Stomach (tissue), 9 donors: ENCODE data around the gene THSD7A. TPM values are rescaled to one million over a fixed set of nuclear protein-coding genes. Genes with fewer than 3 reads are reported as not detected.
A peak's percentile ranks its signal among the peaks of the same experiment; 100 is the strongest.

Source experiments
- DNase-seq, 2 donors: peaks; one replicate each; pipeline versions ENCODE4 v3.0.0 to v3.0.0-alpha.2; 2013 to 2019
- H3K27ac ChIP-seq, 5 donors: fragments of 200-600 bp in 4 of 5; sonication (generic) in 4 of 5; one replicate each; pipeline ENCODE4 v1.5.1; 2013 to 2019; ENCODE audit warnings: mild to moderate bottlenecking in 1 of 5, moderate library complexity in 1 of 5
- H3K27me3 ChIP-seq, 3 donors: fragments of 200-600 bp; sonication (generic); one replicate each; pipeline ENCODE4 v1.5.1; 2017 to 2019; ENCODE audit warnings: mixed run types in 1 of 3
- H3K36me3 ChIP-seq, 4 donors: fragments of 200-600 bp; sonication (generic); 1 replicate in 3 of 4; 2 replicates in 1 of 4; pipeline ENCODE4 v1.5.1; 2016 to 2019
- H3K4me1 ChIP-seq, 4 donors: fragments of 200-600 bp; sonication (generic); one replicate each; pipeline ENCODE4 v1.5.1; 2016 to 2019
- H3K4me3 ChIP-seq, 4 donors: fragments of 200-600 bp; sonication (generic) in 3 of 4; one replicate each; pipeline ENCODE4 v1.5.1; 2016 to 2019; ENCODE audit warnings: mild to moderate bottlenecking in 1 of 4
- H3K9me3 ChIP-seq, 4 donors: fragments of 200-600 bp; sonication (generic); one replicate each; pipeline ENCODE4 v1.5.1; 2016 to 2019
- CTCF ChIP-seq, 7 experiments: fragments of 450-650 bp in 4 of 7; fragments of 200-600 bp in 3 of 7; sonication (generic) in 3 of 7; IDR thresholded peaks; one replicate each; pipeline ENCODE4 v1.5.1; 2016 to 2019; ENCODE audit warnings: antibody characterized with exemption in 7 of 7, control low read depth in 2 of 7, mild to moderate bottlenecking in 1 of 7
- EP300 ChIP-seq: sonication (generic); formaldehyde crosslinking; IDR thresholded peaks from one replicate; pipeline ENCODE4 v1.6.1; 2017; ENCODE audit warnings: antibody characterized with exemption
- POLR2A ChIP-seq, 4 donors: fragments of 450-650 bp; IDR thresholded peaks; one replicate each; pipeline ENCODE4 v1.6.1; 2016; ENCODE audit warnings: antibody characterized with exemption in 4 of 4, control low read depth in 2 of 4, mild to moderate bottlenecking in 1 of 4, moderate library complexity in 1 of 4
- POLR2AphosphoS5 ChIP-seq, 3 donors: sonication (generic); formaldehyde crosslinking; IDR thresholded peaks; one replicate each; pipeline ENCODE4 v1.6.1; 2016; ENCODE audit warnings: antibody characterized with exemption in 3 of 3
- WGBS, 5 donors: extraction: QIAGEN DNeasy Blood & Tissue Kit in 3 of 5; methylation state at CpG; one replicate each; pipeline versions ENCODE4 v1.1.5 to v1.1.7; 2013 to 2018; 5-methylcytosine and 5-hydroxymethylcytosine counted together
- intact Hi-C: fragments of 100-400 bp; cut with DNase I; formaldehyde crosslinking; loops from one replicate; pipeline ENCODE4 v1.15.1; 2023; ENCODE audit warnings: low total_unique reads
- polyA plus RNA-seq, 3 donors: library from polyadenylated mRNA; stranded (reverse); fragments of 200-250 nt; gene quantifications; one replicate each; pipeline ENCODE4 v1.2.3, GENCODE V29; 2013
- total RNA-seq, 5 donors: library from RNA; depleted of rRNA; stranded (reverse); fragments of >200 nt; gene quantifications; one replicate each; pipeline versions ENCODE4 v1.1.0 to v1.2.3, GENCODE V29; 2014 to 2016
- donor health status: healthy with polysubstance abuse.
- donor health status: Bipolar disorder and iron deficiency.
- donor health status: healthy.

THSD7A gene
- total and polyA plus RNA-seq, 8 donors = 0.06 to 13.2 (median 0.46) TPM; not detected in 1

- 19 to 31% (median 26%) methylated on average over 3 of the region's 3 CpGs for WGBS, 5 donors
- H3K9me3 ChIP-seq = no peaks in the 10 kb centered on the region
- TF ChIP-seq POLR2A (IDR thresholded peaks at IDR 0.05) (no peak), CTCF (IDR thresholded peaks at IDR 0.05) (no peak), POLR2AphosphoS5 (IDR thresholded peaks at IDR 0.05) (no peak), EP300 (no peak)
- intact Hi-C loops = no loop called here
- H3K4me3 ChIP-seq = no peak overlapping the region
- H3K4me1 ChIP-seq = peaks cover 0 to 10% (median 5%) of the 10 kb centered on the region in 4 donors
- no peaks in the 10 kb centered on the region for H3K27me3 ChIP-seq
- H3K27ac ChIP-seq = peak overlapping the region in 1 of 5 donors; percentile 22
- no peaks in the 10 kb centered on the region for H3K36me3 ChIP-seq
- peak in 1 of 2 donors; percentile 22 for DNase-seq
These were observed 362.8 kb downstream of the THSD7A start for GRCh38 chr7:11469028-11469745.

- 73 to 86% (median 83%) methylated on average over 10 of the region's 10 CpGs for WGBS, 5 donors
- intact Hi-C loops = no loop called here
- no peak overlapping the region for H3K4me3 ChIP-seq
- H3K4me1 ChIP-seq = peaks cover 0 to 9% (median 4%) of the 10 kb centered on the region in 4 donors
- H3K27me3 ChIP-seq = no peaks in the 10 kb centered on the region
- H3K36me3 ChIP-seq = no peaks in the 10 kb centered on the region
- no peak for TF ChIP-seq CTCF (IDR thresholded peaks at IDR 0.05)
- no peak for TF ChIP-seq POLR2A (IDR thresholded peaks at IDR 0.05)
- TF ChIP-seq EP300 = no peak
- no peaks in the 10 kb centered on the region for H3K9me3 ChIP-seq
- no peak for DNase-seq
- no peak overlapping the region for H3K27ac ChIP-seq
These were observed 365.4 kb downstream of the THSD7A start for GRCh38 chr7:11466517-11467105.

GRCh38 chr7:11464624-11465023, 367.4 kb downstream of the THSD7A start:
- no peak for DNase-seq
- Histone ChIP-seq H3K36me3 (no peaks in the 10 kb centered on the region), H3K4me1 (peaks cover 0 to 7% (median 3%) of the 10 kb centered on the region in 4 donors), H3K27me3 (no peaks in the 10 kb centered on the region), H3K9me3 (no peaks in the 10 kb centered on the region), H3K27ac (no peak overlapping the region), H3K4me3 (no peak overlapping the region)
- no peak for TF ChIP-seq POLR2AphosphoS5 (IDR thresholded peaks at IDR 0.05)
- TF ChIP-seq EP300 = no peak
- TF ChIP-seq CTCF (IDR thresholded peaks at IDR 0.05) = no peak
- no peak for TF ChIP-seq POLR2A (IDR thresholded peaks at IDR 0.05)
- intact Hi-C loops = no loop called here
- 51 to 85% (median 74%) methylated on average over 3 of the region's 3 CpGs for WGBS, 5 donors

- Histone ChIP-seq H3K4me3 (no peak overlapping the region), H3K27ac (no peak overlapping the region), H3K9me3 (no peaks in the 10 kb centered on the region), H3K27me3 (no peaks in the 10 kb centered on the region), H3K4me1 (peaks cover 0 to 20% (median 14%) of the 10 kb centered on the region in 4 donors), H3K36me3 (no peaks in the 10 kb centered on the region)
- intact Hi-C loops = no loop called here
- 75 to 89% (median 88%) methylated on average over 6 of the region's 6 CpGs for WGBS, 5 donors
- DNase-seq = no peak
- no peak for TF ChIP-seq EP300
- no peak for TF ChIP-seq CTCF (IDR thresholded peaks at IDR 0.05)
- no peak for TF ChIP-seq POLR2AphosphoS5 (IDR thresholded peaks at IDR 0.05)
- no peak for TF ChIP-seq POLR2A (IDR thresholded peaks at IDR 0.05)
These were observed 370.1 kb downstream of the THSD7A start for GRCh38 chr7:11461946-11462345.
